ENCODE results near the gene SDHC.

GRCh38 chr1:161381707-161382106, 67.5 kb downstream of the SDHC start:
- no peak for TF ChIP-seq CTCF (conservative IDR thresholded peaks at IDR 0.05)
- TF ChIP-seq ZFX (IDR thresholded peaks at IDR 0.05), result no peak

Measured in C4-2B (cell line).